Right lobe of liver (tissue), 6 donors: ENCODE measurements around the gene FARS2. TPM values are rescaled to one million over a fixed set of nuclear protein-coding genes. Genes with fewer than 3 reads are reported as not detected.

Experiments used
- ATAC-seq, 4 donors: fragments of 200-7000 bp; cut with Tn5 transposase; one replicate each; pipeline ENCODE4 v1.9.1; 2020; ENCODE audit warnings: mild to moderate bottlenecking in 4 of 4, moderate library complexity in 4 of 4
- DNase-seq, 3 donors: peaks; one replicate each; pipeline ENCODE4 v3.0.0-alpha.2; 2020
- H3K27ac ChIP-seq, 3 donors: fragments of 200-600 bp; one replicate each; pipeline ENCODE4 v1.8.0; 2022
- H3K27me3 ChIP-seq, 2 donors: fragments of 200-600 bp; one replicate each; pipeline ENCODE4 v1.8.0; 2022
- H3K36me3 ChIP-seq, 4 donors: fragments of 200-600 bp; sonication (generic) in 1 of 4; one replicate each; pipeline versions ENCODE4 v1.5.1 to v1.8.0; 2017 to 2022; ENCODE audit warnings: control low read depth in 1 of 4
- H3K4me1 ChIP-seq, 4 donors: fragments of 200-600 bp; sonication (generic) in 1 of 4; one replicate each; pipeline versions ENCODE4 v1.5.1 to v1.8.0; 2017 to 2022; ENCODE audit warnings: control low read depth in 1 of 4
- H3K4me3 ChIP-seq, 3 donors: fragments of 200-600 bp; one replicate each; pipeline ENCODE4 v1.8.0; 2022
- H3K9me3 ChIP-seq, 4 donors: fragments of 200-600 bp; sonication (generic) in 1 of 4; one replicate each; pipeline versions ENCODE4 v1.5.1 to v1.8.0; 2017 to 2022; ENCODE audit warnings: control low read depth in 1 of 4
- CTCF ChIP-seq, 4 donors: fragments of 200-600 bp in 3 of 4; fragments of 450-650 bp in 1 of 4; IDR thresholded peaks; one replicate each; pipeline versions ENCODE4 v1.5.1 to v1.8.0; 2016 to 2022; ENCODE audit warnings: antibody characterized with exemption in 4 of 4, mild to moderate bottlenecking in 2 of 4
- POLR2A ChIP-seq: fragments of 450-650 bp; IDR thresholded peaks from one replicate; pipeline ENCODE4 v1.6.1; 2017; ENCODE audit warnings: antibody characterized with exemption, mild to moderate bottlenecking
- WGBS: methylation state at CpG from one replicate; pipeline ENCODE4 v1.1.6; 2018; ENCODE audit warnings: low coverage, low lambda C conversion rate; ENCODE audit not compliant: insufficient coverage; ENCODE audit errors: missing lambda C conversion rate; 5-methylcytosine and 5-hydroxymethylcytosine counted together
- intact Hi-C, 2 donors: fragments of 100-400 bp; cut with DNase I; formaldehyde crosslinking; loops; one replicate each; pipeline versions ENCODE4 v1.11.2 to v1.14.1; 2022
- total RNA-seq, 6 experiments: library from RNA; depleted of rRNA in 2 of 6; stranded (reverse); fragments of >200 nt in 2 of 6; fragmentation: NEBNext Ultra II Directional in 3 of 6; extraction: Animal tissue kit (Norgen Biotek cat#: 25700) in 3 of 6; gene quantifications; one replicate each; pipeline versions ENCODE4 v1.1.0 to v1.2.4, GENCODE V29; 2016 to 2023
- donor health status: DM: no; HTN: yes; CAD: no.
- donor health status: DM: no; HTN: no; CAD: no.
- donor health status: DM: no; HTN: no; CAD: no.
- donor health status: DM: no; HTN: yes; CAD: no.
- donor health status: DM: no; HTN: yes; CAD: no.

FARS2 gene
- total RNA-seq, 6 experiments from 2014 or later: 7.2 to 12.9 (median 11.7) TPM

GRCh38 chr6:5290097-5290496 is 28.8 kb downstream of the FARS2 start:
- no peak overlapping the region for H3K4me3 ChIP-seq
- no peaks in the 10 kb centered on the region for H3K36me3 ChIP-seq
- no peaks in the 10 kb centered on the region for H3K27me3 ChIP-seq
- TF ChIP-seq POLR2A: no peak
- TF ChIP-seq CTCF (IDR thresholded peaks at IDR 0.05): no peak
- no peak for DNase-seq
- no peaks in the 10 kb centered on the region for H3K9me3 ChIP-seq
- H3K4me1 ChIP-seq: peaks cover 0 to 4% (median 0%) of the 10 kb centered on the region in 4 donors
- no peak for ATAC-seq
- WGBS: 89% methylated on average over 1 of the region's 1 CpG
- intact Hi-C loops: no loop called here
- H3K27ac ChIP-seq: no peak overlapping the region

- intact Hi-C loops: no loop called here
- H3K9me3 ChIP-seq: no peaks in the 10 kb centered on the region
- no peak for DNase-seq
- no peak overlapping the region for H3K27ac ChIP-seq
- no peak overlapping the region for H3K4me3 ChIP-seq
- no peak for ATAC-seq
- H3K36me3 ChIP-seq: no peaks in the 10 kb centered on the region
- no peaks in the 10 kb centered on the region for H3K27me3 ChIP-seq
- TF ChIP-seq CTCF (IDR thresholded peaks at IDR 0.05) (no peak), POLR2A (no peak)
- H3K4me1 ChIP-seq: peaks cover 0 to 4% (median 0%) of the 10 kb centered on the region in 4 donors
Measured at GRCh38 chr6:5290500-5290899, 29.2 kb downstream of the FARS2 start.

DNA sequence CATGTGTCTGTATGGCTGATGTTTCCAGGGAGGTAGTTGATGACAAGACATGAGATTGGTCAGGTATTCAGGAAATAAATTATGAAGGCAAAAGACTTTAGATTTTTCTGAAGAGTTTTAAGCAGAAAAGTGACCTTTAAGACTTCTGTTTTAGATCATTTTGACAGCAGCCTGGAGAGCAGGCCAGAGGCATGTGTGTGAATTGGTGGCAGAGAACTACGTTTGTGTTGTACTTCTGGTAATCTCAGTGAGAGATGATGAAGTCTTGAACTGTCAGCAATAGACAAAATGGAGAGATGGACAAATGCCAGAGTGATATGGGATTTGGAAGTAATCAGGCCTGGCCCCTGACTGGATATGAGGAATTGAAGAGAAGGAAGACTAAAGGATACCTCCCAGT is 30.8 kb downstream of the FARS2 start:
- no peak overlapping the region for H3K4me3 ChIP-seq

GRCh38 chr6:5293692-5294091 is 32.4 kb downstream of the FARS2 start:
- Histone ChIP-seq H3K9me3 (no peaks in the 10 kb centered on the region), H3K36me3 (no peaks in the 10 kb centered on the region), H3K27me3 (no peaks in the 10 kb centered on the region), H3K4me3 (no peak overlapping the region), H3K27ac (no peak overlapping the region), H3K4me1 (peaks cover 0 to 4% (median 0%) of the 10 kb centered on the region in 4 donors)
- ATAC-seq (peak in 1 of 4 donors; percentile 23), DNase-seq (no peak)
- 22% methylated on average over 2 of the region's 2 CpGs for WGBS
- TF ChIP-seq CTCF (IDR thresholded peaks at IDR 0.05): no peak
- TF ChIP-seq POLR2A: no peak
- intact Hi-C loops: no loop called here

More for the DNA sequence above, 30.8 kb downstream of the FARS2 start:
- Histone ChIP-seq H3K9me3 (no peaks in the 10 kb centered on the region), H3K36me3 (no peaks in the 10 kb centered on the region), H3K4me1 (peaks cover 0 to 4% (median 0%) of the 10 kb centered on the region in 4 donors), H3K27ac (no peak overlapping the region), H3K27me3 (no peaks in the 10 kb centered on the region)
- DNase-seq: no peak
- TF ChIP-seq POLR2A: no peak
- TF ChIP-seq CTCF (IDR thresholded peaks at IDR 0.05): no peak
- intact Hi-C loops: no loop called here
- no peak for ATAC-seq
- WGBS: 54% methylated on average over 1 of the region's 1 CpG
